SK-N-SH (cell line): Measurements from ENCODE around the gene GSG1L. TPM values are rescaled to one million over a fixed set of nuclear protein-coding genes. Genes with fewer than 3 reads are reported as not detected.

Experiments
- CTCF ChIA-PET: fragments of 300-600, 350-600 bp; formaldehyde crosslinking; extraction: SDS; loops from one replicate; lab custom pipeline; 2021; lab: Yijun Ruan, JAX
- POLR2A ChIA-PET: fragments of 350-600 bp; sonication (Branson Sonifier 250); formaldehyde crosslinking; extraction: SDS; loops from one replicate; lab custom pipeline; 2020; ENCODE audit warnings: antibody characterized with exemption, inconsistent platforms; lab: Yijun Ruan, JAX
- DNase-seq: peaks from one replicate; pipeline ENCODE4 v3.0.0; 2012
- H2AFZ ChIP-seq: fragments of 200-600 bp; sonication (generic); 2 replicates; pipeline ENCODE4 v1.8.1; 2016; ENCODE audit warnings: antibody characterized with exemption, mild to moderate bottlenecking, low read depth
- H3F3A ChIP-seq: fragments of 200-600 bp; sonication (generic); replicated peaks from 2 replicates; pipeline ENCODE3; 2016; ENCODE audit warnings: antibody characterized with exemption, mild to moderate bottlenecking; ENCODE audit not compliant: insufficient read depth
- H3K27ac ChIP-seq, 2 experiments: fragments of 200-500 bp in 1 of 2; fragments of 200-600 bp in 1 of 2; sonication (Bioruptor generic) in 1 of 2; sonication (generic), shearing (Covaris generic) in 1 of 2; 2 replicates each; pipeline versions ENCODE4 v1.5.1 to v1.6.1; 2014 to 2016; ENCODE audit warnings: low read depth in 2 of 2, inconsistent platforms in 1 of 2, low read length in 1 of 2, mild to moderate bottlenecking in 1 of 2, mixed read lengths in 1 of 2
- H3K27me3 ChIP-seq: fragments of 200-600 bp; sonication (generic), shearing (Covaris generic); 2 replicates; pipeline ENCODE4 v1.6.1; 2016; ENCODE audit warnings: mixed run types; ENCODE audit not compliant: insufficient read depth
- H3K36me3 ChIP-seq, 2 experiments: fragments of 200-500 bp in 1 of 2; fragments of 200-600 bp in 1 of 2; sonication (Bioruptor generic) in 1 of 2; sonication (generic) in 1 of 2; replicated peaks in 1 of 2; 2 replicates each; pipeline versions ENCODE3 to v1.5.1; 2014 to 2016; ENCODE audit warnings: low read length in 1 of 2, mild to moderate bottlenecking in 1 of 2; ENCODE audit not compliant: insufficient read depth in 2 of 2, control insufficient read depth in 1 of 2
- H3K4me1 ChIP-seq, 2 experiments: fragments of 200-500 bp in 1 of 2; fragments of 200-600 bp in 1 of 2; sonication (Bioruptor generic) in 1 of 2; sonication (generic), shearing (Covaris generic) in 1 of 2; 2 replicates each; pipeline versions ENCODE4 v1.5.1 to v1.6.1; 2014 to 2016; ENCODE audit warnings: low read depth in 1 of 2, low read length in 1 of 2, mixed run types in 1 of 2; ENCODE audit not compliant: insufficient read depth in 2 of 2, control insufficient read depth in 1 of 2
- H3K4me2 ChIP-seq: fragments of 200-600 bp; sonication (generic), shearing (Covaris generic); 2 replicates; pipeline ENCODE4 v1.6.1; 2017; ENCODE audit warnings: mixed run types
- H3K4me3 ChIP-seq, 2 experiments: fragments of 200-500 bp in 1 of 2; fragments of 200-600 bp in 1 of 2; sonication (Bioruptor generic) in 1 of 2; sonication (generic), shearing (Covaris generic) in 1 of 2; 2 replicates each; pipeline versions ENCODE4 v1.5.1 to v1.8.1; 2014 to 2016; ENCODE audit warnings: low read depth in 2 of 2, inconsistent platforms in 1 of 2, low read length in 1 of 2, mild to moderate bottlenecking in 1 of 2, mixed read lengths in 1 of 2, moderate library complexity in 1 of 2
- H3K79me2 ChIP-seq: fragments of 200-600 bp; sonication (generic); 2 replicates; pipeline ENCODE4 v1.8.1; 2017; ENCODE audit warnings: mild to moderate bottlenecking; ENCODE audit not compliant: insufficient read depth
- H3K9ac ChIP-seq: fragments of 200-600 bp; sonication (generic); 2 replicates; pipeline ENCODE4 v1.6.1; 2017; ENCODE audit warnings: mixed run types
- H3K9me2 ChIP-seq: fragments of 200-600 bp; sonication (generic); 2 replicates; pipeline ENCODE4 v1.6.1; 2017; ENCODE audit warnings: mixed run types
- H3K9me3 ChIP-seq: fragments of 200-600 bp; sonication (generic); 2 replicates; pipeline ENCODE4 v1.6.1; 2017; ENCODE audit warnings: mixed run types, mild to moderate bottlenecking, moderate library complexity
- H4K20me1 ChIP-seq: fragments of 200-600 bp; sonication (generic); 2 replicates; pipeline ENCODE4 v1.6.1; 2017; ENCODE audit warnings: mild to moderate bottlenecking, mixed run types; ENCODE audit not compliant: insufficient read depth
- CHD2 ChIP-seq: fragments of 150-350 bp; IDR thresholded peaks from 2 replicates; pipeline ENCODE4 v1.6.1; 2018; ENCODE audit warnings: low read length; ENCODE audit not compliant: partially characterized antibody
- ELF1 ChIP-seq: IDR thresholded peaks from 2 replicates; pipeline ENCODE4 v1.4.0; 2012
- EP300 ChIP-seq, 2 experiments: IDR thresholded peaks; 2 replicates each; pipeline versions ENCODE4 v1.4.0 to v1.6.1; 2012; ENCODE audit warnings: borderline replicate concordance in 1 of 2, low read depth in 1 of 2, low read length in 1 of 2
- FOSL2 ChIP-seq: IDR thresholded peaks from 2 replicates; pipeline ENCODE4 v1.4.0; 2012; ENCODE audit warnings: low read depth, mild to moderate bottlenecking, moderate library complexity, borderline replicate concordance
- FOXJ3 ChIP-seq: sonication (generic); formaldehyde crosslinking; IDR thresholded peaks from 2 replicates; pipeline ENCODE4 v1.5.1; 2020; ENCODE audit warnings: mild to moderate bottlenecking, missing genetic modification reagents
- MAX ChIP-seq: IDR thresholded peaks from 2 replicates; pipeline ENCODE4 v1.4.0; 2012; ENCODE audit warnings: low read depth
- MXI1 ChIP-seq: IDR thresholded peaks from 2 replicates; pipeline ENCODE4 v1.6.1; 2012; ENCODE audit warnings: mild to moderate bottlenecking, low read depth, low read length, improper control_type of control experiment
- NFIC ChIP-seq: IDR thresholded peaks from 2 replicates; pipeline ENCODE4 v1.4.0; 2012; ENCODE audit warnings: borderline replicate concordance
- RAD21 ChIP-seq: IDR thresholded peaks from 2 replicates; pipeline ENCODE4 v1.6.1; 2012; ENCODE audit warnings: mild to moderate bottlenecking, low read length
- RCOR1 ChIP-seq: fragments of 150-350 bp; IDR thresholded peaks from 2 replicates; pipeline ENCODE4 v1.6.1; 2017; ENCODE audit warnings: antibody characterized with exemption, low read length
- REST ChIP-seq: IDR thresholded peaks from 2 replicates; pipeline ENCODE4 v1.6.1; 2012; ENCODE audit warnings: mild to moderate bottlenecking, low read depth, low read length, moderate library complexity
- RXRA ChIP-seq: IDR thresholded peaks from 2 replicates; pipeline ENCODE4 v1.4.0; 2012; ENCODE audit warnings: low read depth, mild to moderate bottlenecking, borderline replicate concordance
- SIN3A ChIP-seq: IDR thresholded peaks from 2 replicates; pipeline ENCODE4 v1.6.1; 2012; ENCODE audit warnings: low read depth, mild to moderate bottlenecking, low read length, moderate library complexity, borderline replicate concordance
- TCF12 ChIP-seq: IDR thresholded peaks from 2 replicates; pipeline ENCODE4 v1.4.0; 2012
- TEAD4 ChIP-seq: IDR thresholded peaks from 2 replicates; pipeline ENCODE4 v1.4.0; 2012; ENCODE audit warnings: mild to moderate bottlenecking, borderline replicate concordance; ENCODE audit not compliant: insufficient read depth
- YY1 ChIP-seq: IDR thresholded peaks from 2 replicates; pipeline ENCODE4 v1.4.0; 2012; ENCODE audit warnings: low read depth, mild to moderate bottlenecking
- ZBTB33 ChIP-seq: IDR thresholded peaks from 2 replicates; pipeline ENCODE4 v1.4.0; 2012; ENCODE audit warnings: low read depth, borderline replicate concordance
- WGBS: methylation state at CpG from one replicate; pipeline ENCODE4 v1.1.6; 2017; ENCODE audit warnings: low lambda C conversion rate; 5-methylcytosine and 5-hydroxymethylcytosine counted together
- polyA plus RNA-seq, 3 experiments: library from polyadenylated mRNA; depleted of rRNA; stranded (reverse); fragments of >200 nt; gene quantifications; 2 replicates each; pipeline ENCODE4 v1.2.3, GENCODE V29; 2012

Gene GSG1L
- polyA plus RNA-seq, 1 of the 3 experiments (the other 2 are of a cell fraction), result not detected

- H3F3A ChIP-seq, result no peaks in the 10 kb centered on the region
- H4K20me1 ChIP-seq, result no peaks in the 10 kb centered on the region
Measured at GRCh38 chr16:27890866-27891265, 172.6 kb downstream of the GSG1L start.

GRCh38 chr16:27890006-27890405, 173.5 kb downstream of the GSG1L start:
- no peak for TF ChIP-seq SIN3A
- no peak for TF ChIP-seq MXI1
- no peak for TF ChIP-seq YY1
- no peak for TF ChIP-seq ZBTB33
- TF ChIP-seq TEAD4, result no peak
- TF ChIP-seq FOXJ3, result no peak
- TF ChIP-seq EP300 (IDR thresholded peaks at IDR 0.05; ENCODE audit: borderline replicate concordance in 1 of 2, low read depth in 1 of 2, low read length in 1 of 2), result no peak
- TF ChIP-seq RXRA, result no peak
- TF ChIP-seq MAX, result no peak
- no peak for TF ChIP-seq FOSL2
- TF ChIP-seq RAD21, result no peak
- H3K4me3 ChIP-seq, result no peak overlapping the region
- H3K4me1 ChIP-seq, result no peaks in the 10 kb centered on the region
- H3K36me3 ChIP-seq, result no peaks in the 10 kb centered on the region
- H3K79me2 ChIP-seq, result no peaks in the 10 kb centered on the region
- DNase-seq, result no peak
- no peaks in the 10 kb centered on the region for H3K9me2 ChIP-seq
- no peaks in the 10 kb centered on the region for H4K20me1 ChIP-seq
- H3K4me2 ChIP-seq, result no peak overlapping the region
- H3K9ac ChIP-seq, result no peak overlapping the region
- no peaks in the 10 kb centered on the region for H3K27me3 ChIP-seq
- ChIA-PET POLR2A (no interaction called here), CTCF (interaction anchor here (0.8 kb wide), 1 partner anchor 181 kb away, joined by 4 read pairs; no protein-coding TSS in a partner anchor)
- H2AFZ ChIP-seq, result no peak overlapping the region
- no peaks in the 10 kb centered on the region for H3K9me3 ChIP-seq
- H3K27ac ChIP-seq, result no peak overlapping the region
- no peaks in the 10 kb centered on the region for H3F3A ChIP-seq
- WGBS, result 39% methylated on average over 6 of the region's 6 CpGs

More at GRCh38 chr16:27890866-27891265, 172.6 kb downstream of the GSG1L start:
- ChIA-PET POLR2A (no interaction called here), CTCF (no interaction called here)
- Histone ChIP-seq H3K9me2 (no peaks in the 10 kb centered on the region), H2AFZ (no peak overlapping the region), H3K27ac (no peak overlapping the region), H3K9ac (no peak overlapping the region), H3K79me2 (no peaks in the 10 kb centered on the region), H3K27me3 (no peaks in the 10 kb centered on the region), H3K36me3 (no peaks in the 10 kb centered on the region), H3K4me1 (no peaks in the 10 kb centered on the region), H3K4me3 (no peak overlapping the region), H3K9me3 (no peaks in the 10 kb centered on the region), H3K4me2 (no peak overlapping the region)
- 37% methylated on average over 4 of the region's 12 CpGs for WGBS
- no peak for DNase-seq
- no peak for TF ChIP-seq RCOR1
- TF ChIP-seq REST, result no peak
- TF ChIP-seq CHD2, result no peak
- no peak for TF ChIP-seq RAD21
- TF ChIP-seq ELF1, result no peak
- TF ChIP-seq TCF12, result no peak
- no peak for TF ChIP-seq NFIC
